ENCODE data around the gene ARHGAP22.

Gene ARHGAP22

GRCh38 chr10:48477616-48478015 is 127.3 kb downstream of the ARHGAP22 start:
- DNase-seq (ENCODE audit: low read depth) = no peak

- DNase-seq (ENCODE audit: low read depth) = no peak
Measured at GRCh38 chr10:48477141-48477540, 127.7 kb downstream of the ARHGAP22 start.

DNA sequence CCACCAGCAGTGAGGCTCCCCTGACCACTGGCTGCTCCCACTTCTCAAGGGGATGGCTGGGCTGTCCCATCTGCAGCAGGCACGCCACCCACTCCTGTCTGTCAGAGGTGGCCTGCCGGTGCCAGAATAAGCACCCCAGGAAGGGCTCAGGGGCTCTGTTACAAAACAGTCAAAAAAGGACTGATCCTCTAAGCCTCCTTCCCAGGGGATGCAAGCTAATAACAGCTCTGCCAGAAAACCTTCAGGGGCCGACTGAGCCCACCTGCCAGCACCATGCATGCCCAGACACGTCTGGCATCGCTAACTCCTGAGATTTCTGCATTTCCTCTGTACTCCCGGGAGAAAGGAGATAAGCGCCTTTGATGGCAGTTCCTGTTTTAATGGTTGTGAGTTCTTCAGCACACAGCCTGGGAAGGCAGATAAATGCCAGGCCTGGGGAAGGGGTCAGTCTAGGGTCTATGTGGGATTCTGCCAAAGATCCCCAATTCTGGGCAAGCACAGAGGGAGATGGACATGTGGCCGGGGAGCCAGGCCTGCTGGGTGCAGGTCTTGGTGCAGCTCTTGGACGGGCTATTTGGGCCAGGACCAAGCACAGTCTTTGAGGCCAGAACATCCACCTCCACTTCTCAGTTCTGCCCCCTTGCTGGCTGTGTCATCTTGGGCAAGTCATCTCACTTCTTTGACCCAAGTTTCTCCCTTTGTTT is 128.4 kb downstream of the ARHGAP22 start:
- DNase-seq (ENCODE audit: low read depth) = no peak

GRCh38 chr10:48475943-48476278 is 129.0 kb downstream of the ARHGAP22 start:
- no peak for DNase-seq (ENCODE audit: low read depth)

DNA sequence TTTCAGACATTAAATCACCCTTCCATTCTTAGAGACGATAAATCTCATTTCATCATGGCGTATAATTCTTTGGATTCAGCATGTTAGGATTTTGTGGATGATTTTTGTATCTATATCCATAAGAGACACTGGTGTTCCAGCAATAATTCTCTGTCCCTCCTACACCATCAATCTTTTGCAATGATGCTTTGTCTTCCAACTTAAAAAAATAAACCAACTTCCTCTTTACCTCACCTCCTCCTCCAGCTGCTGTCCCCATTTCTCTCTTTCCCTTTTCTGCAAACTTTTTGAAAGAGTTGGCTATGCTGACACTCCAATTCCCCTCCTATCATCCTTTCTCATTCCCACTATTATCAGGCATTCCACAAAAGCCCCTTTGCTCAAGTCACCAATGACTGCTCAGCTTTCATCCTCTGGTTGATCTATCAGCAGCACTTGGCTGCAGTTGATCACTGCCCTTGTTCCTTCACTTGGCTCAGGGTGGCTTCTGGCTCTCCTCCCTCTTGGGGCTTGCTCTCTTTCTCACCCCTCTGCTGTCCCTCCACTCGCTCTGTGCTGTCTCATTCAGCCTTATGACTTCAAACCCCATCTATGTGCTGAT is 130.0 kb downstream of the ARHGAP22 start:
- DNase-seq (ENCODE audit: low read depth) = no peak

DNA sequence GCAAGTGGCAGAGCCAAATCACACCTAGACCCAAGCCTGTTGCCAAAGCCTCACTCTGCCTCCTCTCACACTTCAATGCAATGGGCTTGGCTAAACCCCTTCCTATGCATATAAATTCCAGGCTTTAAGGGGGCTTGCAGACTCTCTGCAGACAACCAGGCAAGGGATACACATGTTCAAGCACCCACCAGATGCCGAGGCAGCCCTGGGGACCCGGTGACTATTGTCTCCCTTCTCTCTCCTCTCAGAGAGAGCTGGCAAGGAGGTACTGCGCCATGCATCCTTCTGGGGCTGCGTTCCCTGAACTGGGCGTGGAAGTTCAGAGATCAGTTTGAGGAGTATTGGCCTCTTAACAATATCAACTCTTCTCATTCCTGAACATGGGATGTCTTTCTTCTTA is 131.2 kb downstream of the ARHGAP22 start:
- DNase-seq (ENCODE audit: low read depth) = no peak

GRCh38 chr10:48472501-48473069 is 132.3 kb downstream of the ARHGAP22 start:
- DNase-seq (ENCODE audit: low read depth) = no peak

DNA sequence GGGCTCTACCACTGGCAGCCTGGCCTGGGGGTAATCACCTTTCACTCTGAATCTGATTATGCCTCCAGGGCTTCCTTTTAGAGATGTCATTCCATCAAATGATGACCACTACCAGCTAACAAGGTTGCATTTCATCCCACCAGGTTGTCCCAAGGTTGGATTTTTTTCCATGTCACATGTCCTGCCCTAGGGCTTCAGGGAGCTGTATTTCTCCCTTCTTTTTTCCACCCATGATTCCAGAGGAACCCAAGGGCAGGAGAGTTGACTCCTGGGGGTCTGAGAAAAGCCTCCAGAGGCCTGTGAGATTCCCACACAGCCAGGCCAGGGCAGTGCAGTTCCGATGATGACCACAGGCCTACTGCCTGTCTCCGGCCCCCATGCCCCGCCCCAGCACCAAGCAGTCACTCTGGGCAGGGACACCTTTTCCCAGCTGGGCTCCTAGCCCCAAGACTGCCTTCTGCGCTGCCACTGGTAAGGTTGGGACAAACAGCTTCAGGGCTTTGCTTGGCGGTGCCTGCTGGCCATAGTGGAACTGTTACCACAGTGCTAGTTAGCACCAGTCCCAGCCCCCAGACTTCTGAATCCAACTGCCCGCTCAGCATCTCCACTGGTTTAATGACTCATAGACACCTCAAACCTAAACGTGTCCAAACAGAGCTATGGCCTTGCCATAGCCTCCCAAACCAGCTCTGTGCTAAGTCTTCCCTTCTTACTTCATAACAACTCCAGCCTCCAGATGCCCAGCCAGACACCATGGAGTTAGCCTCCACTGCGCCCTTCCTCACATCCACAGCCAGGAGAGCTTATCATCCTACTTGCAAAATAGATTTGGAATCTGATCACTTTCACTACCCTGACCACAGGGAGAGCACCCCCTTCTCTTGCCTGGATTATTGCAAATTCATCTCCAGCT is 133.7 kb downstream of the ARHGAP22 start:
- peak; percentile 19 for DNase-seq (ENCODE audit: low read depth)

- no peak for DNase-seq (ENCODE audit: low read depth)
Measured at GRCh38 chr10:48470115-48470892, 134.6 kb downstream of the ARHGAP22 start.

- no peak for DNase-seq (ENCODE audit: low read depth)
Measured at GRCh38 chr10:48469516-48470020, 135.3 kb downstream of the ARHGAP22 start.

DNA sequence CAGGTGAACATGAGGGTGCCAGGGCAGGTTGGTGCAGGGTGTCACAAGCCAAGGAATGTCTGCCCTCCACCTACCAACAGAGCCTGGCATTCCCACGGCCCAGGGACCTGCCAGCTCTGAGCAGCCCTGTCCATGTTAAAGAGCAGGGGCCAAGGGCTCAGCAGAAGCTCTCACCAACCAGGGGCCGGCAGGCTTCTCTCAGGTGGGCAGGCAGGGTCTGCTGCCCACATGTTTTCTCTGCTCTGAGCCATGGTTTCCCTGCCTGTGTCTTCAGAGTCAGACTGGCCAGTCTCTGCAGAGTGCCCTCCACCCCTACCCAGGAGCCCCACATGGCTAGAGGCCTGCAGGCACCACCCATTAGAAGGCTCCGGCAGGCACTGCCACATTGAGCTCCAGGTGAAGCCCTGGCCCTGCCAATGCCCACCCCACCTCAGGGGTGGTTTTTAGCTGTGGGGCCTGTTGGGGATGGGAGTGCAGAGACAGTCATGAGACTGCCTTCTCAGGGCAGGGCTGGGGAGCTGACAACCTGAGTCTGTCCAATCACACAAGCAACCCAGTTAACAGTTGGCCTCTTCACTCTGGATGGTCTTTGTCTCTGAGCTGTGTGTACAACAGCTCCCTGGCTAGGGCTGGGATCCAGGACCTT is 135.9 kb downstream of the ARHGAP22 start:
- no peak for DNase-seq (ENCODE audit: low read depth)

GRCh38 chr10:48468130-48468790 is 136.6 kb downstream of the ARHGAP22 start:
- DNase-seq (ENCODE audit: low read depth) = no peak

- DNase-seq (ENCODE audit: low read depth) = no peak
Measured at GRCh38 chr10:48467669-48468068, 137.2 kb downstream of the ARHGAP22 start.

- DNase-seq (ENCODE audit: low read depth) = no peak
Measured at GRCh38 chr10:48466611-48467240, 138.1 kb downstream of the ARHGAP22 start.

- DNase-seq (ENCODE audit: low read depth) = no peak
Measured at GRCh38 chr10:48465860-48466521, 138.9 kb downstream of the ARHGAP22 start.

GRCh38 chr10:48464871-48465736 is 139.8 kb downstream of the ARHGAP22 start:
- DNase-seq (ENCODE audit: low read depth) = no peak

DNA sequence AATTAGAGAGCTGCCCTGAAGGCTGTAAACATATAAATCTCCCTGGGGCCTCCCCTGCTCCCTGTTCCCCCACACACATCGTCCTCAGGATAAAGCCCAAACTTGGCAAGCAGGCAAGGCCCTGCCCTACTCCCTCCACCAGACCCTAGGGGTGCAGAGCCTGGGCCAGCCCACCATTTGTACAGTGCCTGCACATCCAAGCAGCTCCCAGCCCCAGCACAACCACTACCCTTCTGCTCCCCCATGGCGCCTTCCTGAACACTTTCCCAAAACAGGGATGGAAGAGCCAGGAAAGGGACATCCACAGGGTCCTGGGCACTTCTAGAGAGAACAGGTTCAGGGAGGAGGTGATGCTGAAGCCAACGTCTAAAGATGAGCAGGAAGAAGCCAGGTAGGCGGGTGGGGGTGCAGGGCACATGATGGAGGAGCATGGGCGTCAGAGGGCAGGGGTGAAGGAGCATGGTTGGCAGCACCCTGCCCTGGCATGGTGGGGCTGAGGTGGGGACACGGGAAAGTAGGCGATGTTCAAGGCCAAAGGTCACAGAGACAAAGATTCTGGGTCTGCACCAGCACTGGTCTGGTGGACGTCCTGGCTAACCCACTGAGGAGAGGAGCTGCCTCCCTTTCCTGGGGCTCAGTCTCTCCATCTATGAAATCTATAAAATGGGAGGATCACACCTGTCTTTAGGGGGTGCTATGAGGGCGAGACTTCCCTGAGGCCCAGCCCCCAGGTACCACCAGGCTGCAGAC is 140.6 kb downstream of the ARHGAP22 start:
- DNase-seq (ENCODE audit: low read depth) = no peak

Measured in iris pigment epithelial cell (primary cell).